HepG2 (cell line): ENCODE measurements around the gene BEST2. TPM values are rescaled to one million over a fixed set of nuclear protein-coding genes. Genes with fewer than 3 reads are reported as not detected.
A peak's percentile ranks its signal among the peaks of the same experiment; 100 is the strongest.

Experiments used
- CEBPG ChIP-seq: IDR thresholded peaks from 2 replicates; pipeline ENCODE4 v1.6.1; 2016
- DZIP1 ChIP-seq: sonication (generic); formaldehyde crosslinking; IDR thresholded peaks from 2 replicates; pipeline ENCODE4 v1.5.0; 2020; ENCODE audit warnings: mild to moderate bottlenecking, missing genetic modification reagents
- FOXA3 ChIP-seq: IDR thresholded peaks from 2 replicates; pipeline ENCODE4 v1.6.1; 2016; ENCODE audit warnings: missing genetic modification reagents, missing compliant biosample characterization
- NFYB ChIP-seq: sonication (generic); formaldehyde crosslinking; IDR thresholded peaks from 2 replicates; pipeline ENCODE4 v1.4.0; 2020; ENCODE audit warnings: missing genetic modification reagents
- THRA ChIP-seq: sonication (generic); formaldehyde crosslinking; IDR thresholded peaks from 2 replicates; pipeline ENCODE4 v1.4.0; 2020; ENCODE audit warnings: missing genetic modification reagents, borderline replicate concordance
- ZBTB40 ChIP-seq, 2 experiments: fragments of 450-650 bp in 1 of 2; sonication (generic) in 1 of 2; formaldehyde crosslinking in 1 of 2; IDR thresholded peaks; 2 replicates each; pipeline versions ENCODE4 v1.6.1 to v1.8.0; 2016 to 2022; ENCODE audit warnings: antibody characterized with exemption in 1 of 2, mild to moderate bottlenecking in 1 of 2, missing genetic modification reagents in 1 of 2
- ZNF451 ChIP-seq: sonication (generic); formaldehyde crosslinking; IDR thresholded peaks from 2 replicates; pipeline ENCODE4 v1.5.0; 2020; ENCODE audit warnings: mild to moderate bottlenecking, missing genetic modification reagents
- ZNF558 ChIP-seq: sonication (generic); formaldehyde crosslinking; IDR thresholded peaks from 2 replicates; pipeline ENCODE4 v1.9.0; 2022; ENCODE audit warnings: mild to moderate bottlenecking, missing genetic modification reagents, borderline replicate concordance
- ZSCAN29 ChIP-seq: sonication (generic); formaldehyde crosslinking; conservative IDR thresholded peaks from 2 replicates; pipeline ENCODE4 v1.4.0; 2020; ENCODE audit warnings: mild to moderate bottlenecking, missing genetic modification reagents
- polyA plus RNA-seq, 8 experiments: library from polyadenylated mRNA; depleted of rRNA in 3 of 8; stranded (reverse) in 7 of 8; unstranded in 1 of 8; fragments of >200 nt; fragmentation: Illumina TruSeq in 4 of 8; extraction: Trizol in 4 of 8; gene quantifications; 2 replicates each; pipeline versions ENCODE4 v1.2.1 to v1.2.3, GENCODE V29; 2011 to 2016; ENCODE audit warnings: low read depth in 4 of 8, missing spikeins in 1 of 8, mixed read lengths in 1 of 8; ENCODE audit not compliant: insufficient read depth in 1 of 8
- total RNA-seq, 5 experiments: library from RNA; depleted of rRNA; stranded (reverse); fragments of >200 nt; fragmentation: Illumina TruSeq; extraction: Trizol; gene quantifications; 2 replicates each; pipeline ENCODE4 v1.2.3, GENCODE V29; 2016; ENCODE audit warnings: low read depth in 1 of 5
- TF ChIP-seq, protein P1 (sequence below): sonication (generic); formaldehyde crosslinking; IDR thresholded peaks from 2 replicates; pipeline ENCODE4 v1.9.0; 2022; ENCODE audit warnings: missing genetic modification reagents, mild to moderate bottlenecking, borderline replicate concordance

BEST2 gene
- total and polyA plus RNA-seq, 2 of the 13 experiments (the other 11 are each of a cell fraction or from before 2014, with no cell fraction given): not detected

GRCh38 chr19:12722566-12723380, 28.8 kb upstream of the BEST2 start (continued):
- TF ChIP-seq THRA (CRISPR knock-in tag) (peak; percentile 36; the same call in 1 of the 2 replicates), ZSCAN29 (CRISPR knock-in tag) (0 out of 2 replicates have a peak, but pooled peaks have one; percentile 61), CEBPG (CRISPR knock-in tag) (peak; percentile 67), NFYB (CRISPR knock-in tag) (peak; percentile 86), FOXA3 (CRISPR knock-in tag) (peak; percentile 51), ZNF451 (no peak), DZIP1 (CRISPR knock-in tag) (no peak), ZNF558 (no peak), ZBTB40 (IDR thresholded peaks at IDR 0.05) (no peak), ZBTB40 (CRISPR knock-in tag; IDR thresholded peaks at IDR 0.05) (peak; percentile 17; the same call in 1 of the 2 replicates)
- TF ChIP-seq, protein P1, sequence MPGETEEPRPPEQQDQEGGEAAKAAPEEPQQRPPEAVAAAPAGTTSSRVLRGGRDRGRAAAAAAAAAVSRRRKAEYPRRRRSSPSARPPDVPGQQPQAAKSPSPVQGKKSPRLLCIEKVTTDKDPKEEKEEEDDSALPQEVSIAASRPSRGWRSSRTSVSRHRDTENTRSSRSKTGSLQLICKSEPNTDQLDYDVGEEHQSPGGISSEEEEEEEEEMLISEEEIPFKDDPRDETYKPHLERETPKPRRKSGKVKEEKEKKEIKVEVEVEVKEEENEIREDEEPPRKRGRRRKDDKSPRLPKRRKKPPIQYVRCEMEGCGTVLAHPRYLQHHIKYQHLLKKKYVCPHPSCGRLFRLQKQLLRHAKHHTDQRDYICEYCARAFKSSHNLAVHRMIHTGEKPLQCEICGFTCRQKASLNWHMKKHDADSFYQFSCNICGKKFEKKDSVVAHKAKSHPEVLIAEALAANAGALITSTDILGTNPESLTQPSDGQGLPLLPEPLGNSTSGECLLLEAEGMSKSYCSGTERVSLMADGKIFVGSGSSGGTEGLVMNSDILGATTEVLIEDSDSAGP (CRISPR knock-in tag): peak; percentile 49; the same call in 1 of the 2 replicates
